Pulmonary artery endothelial cell (primary cell): ENCODE measurements around the gene RNF220. TPM values are rescaled to one million over a fixed set of nuclear protein-coding genes. Genes with fewer than 3 reads are reported as not detected.

Experiments
- DNase-seq: peaks from one replicate; pipeline ENCODE4 v3.0.0-alpha.2; 2011; ENCODE audit warnings: low read depth, low spot score
- total RNA-seq: library from RNA; depleted of rRNA; stranded (reverse); fragments of >200 nt; gene quantifications from 2 replicates; pipeline ENCODE4 v1.2.3, GENCODE V29; 2014

RNF220 gene
- total RNA-seq, 1 donor from 2014 or later, result 76.7 TPM

DNA sequence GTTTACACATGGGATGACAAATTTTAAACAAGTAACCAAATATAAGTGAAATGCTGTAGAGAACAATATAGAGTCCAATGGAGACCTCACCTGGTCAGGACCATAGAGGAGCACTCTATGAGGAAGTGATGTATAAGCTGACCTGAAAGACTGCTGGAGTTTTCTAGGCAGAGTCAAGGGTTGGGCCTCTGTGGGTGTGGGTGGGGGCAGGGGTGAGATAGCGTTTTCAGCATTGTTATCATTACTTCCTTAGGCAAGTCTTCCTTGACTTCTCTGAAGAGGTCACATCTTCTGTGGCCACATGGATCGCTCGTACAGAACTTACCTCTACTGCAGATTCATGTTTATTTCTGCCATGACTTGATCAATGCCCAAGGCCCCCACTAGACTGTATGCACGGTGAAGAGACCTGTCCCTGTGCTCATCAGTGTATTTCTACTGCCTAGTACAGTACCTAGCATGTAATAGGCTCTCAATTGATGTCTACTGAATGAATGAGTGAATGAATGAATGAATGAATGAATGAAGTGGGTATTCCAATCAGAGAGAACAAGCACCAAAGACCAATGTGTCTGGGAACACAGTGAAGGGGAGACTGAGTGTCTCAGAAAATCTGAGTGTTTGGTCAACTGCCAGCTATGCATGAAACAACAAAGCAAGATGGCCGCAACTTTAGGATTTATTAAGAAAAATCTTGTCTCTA is 116.5 kb downstream of the RNF220 start:
- DNase-seq, result no peak

DNA sequence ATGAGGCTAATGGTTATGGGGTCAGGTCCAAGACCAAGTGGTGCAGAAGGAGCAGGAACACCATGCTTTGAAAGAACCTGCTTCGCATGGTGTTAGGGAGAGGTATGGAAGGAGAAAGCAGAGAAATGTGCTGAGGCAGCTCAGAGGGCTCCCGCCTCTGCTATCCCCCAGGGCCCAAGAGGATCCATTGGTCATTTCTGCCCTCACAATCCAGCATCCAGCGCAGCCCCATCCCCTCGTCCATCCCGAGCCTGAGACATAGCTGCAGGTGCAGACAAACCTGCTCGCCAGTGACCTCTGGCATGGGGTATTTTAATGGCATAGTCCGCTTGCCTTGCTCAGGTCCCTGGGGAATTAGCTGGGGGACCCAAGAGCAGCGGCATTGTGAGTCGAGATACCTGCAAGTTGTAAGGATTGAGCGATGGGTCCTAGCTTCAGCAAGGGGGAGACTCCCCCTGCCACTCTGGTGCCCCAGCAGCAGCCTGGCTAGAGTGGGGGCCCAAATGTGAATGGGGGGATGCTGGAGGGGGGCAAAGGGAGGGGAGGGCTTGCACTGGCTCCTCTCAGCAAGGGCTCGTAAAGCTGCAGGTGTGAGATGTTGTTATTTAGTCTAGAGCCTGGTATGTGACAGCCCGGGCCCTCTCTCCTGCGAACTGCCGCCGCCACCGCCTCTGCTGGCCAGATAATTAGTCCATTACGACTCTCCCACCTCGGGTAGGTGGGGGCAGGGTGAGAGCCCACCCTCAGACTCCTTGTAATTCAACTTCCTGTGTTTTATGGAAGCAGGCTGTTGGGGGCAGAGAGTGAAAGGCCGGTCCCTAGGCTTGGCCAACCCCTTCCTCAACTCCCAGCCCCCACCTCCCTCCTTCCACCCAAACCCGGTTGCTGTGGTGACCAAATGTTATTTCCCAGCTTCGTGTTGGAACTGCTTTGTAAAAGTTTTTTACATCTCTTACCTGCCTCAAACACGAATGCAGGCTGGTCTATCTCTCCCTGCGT is 118.8 kb downstream of the RNF220 start:
- no peak for DNase-seq

DNA sequence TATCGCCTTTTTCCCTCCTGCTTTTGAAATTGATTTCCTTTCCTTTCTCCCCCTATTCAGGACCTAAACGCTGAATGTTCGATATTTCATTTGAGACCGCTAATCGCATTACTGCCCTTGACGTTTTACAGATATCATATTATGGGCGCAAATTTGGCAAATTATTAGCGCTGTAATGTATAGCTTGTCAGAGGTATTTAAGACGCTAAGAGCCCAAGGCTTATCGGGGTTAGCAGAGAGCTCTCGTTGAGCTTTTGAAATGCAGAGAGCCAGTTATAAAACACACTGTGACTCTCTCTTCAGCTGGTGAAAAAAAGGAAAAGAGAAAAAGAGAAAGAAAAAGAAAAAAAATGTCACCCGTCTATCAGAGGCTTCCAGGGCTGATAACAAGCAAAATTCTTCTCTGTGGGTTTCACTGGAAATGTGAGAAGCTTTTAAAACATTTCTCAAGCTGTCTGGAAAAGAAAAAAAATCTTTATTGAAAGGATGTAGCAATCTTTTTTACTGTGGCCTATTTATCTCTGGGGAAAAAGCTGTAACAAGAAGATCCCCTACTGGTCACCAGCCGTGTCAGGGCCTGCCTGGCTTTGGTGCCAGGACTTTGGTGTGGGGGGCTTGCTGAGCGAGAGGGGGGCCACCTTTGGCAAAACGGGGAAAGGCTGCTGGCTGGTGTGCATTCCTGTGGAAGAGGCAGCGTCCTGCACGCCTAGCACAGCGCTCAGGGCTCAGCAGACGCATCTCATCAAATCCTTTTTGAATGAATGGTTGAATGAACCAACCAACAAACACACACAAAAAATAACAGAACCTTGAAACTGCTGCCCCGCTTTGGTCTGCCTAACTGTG is 119.8 kb downstream of the RNF220 start:
- no peak for DNase-seq

DNA sequence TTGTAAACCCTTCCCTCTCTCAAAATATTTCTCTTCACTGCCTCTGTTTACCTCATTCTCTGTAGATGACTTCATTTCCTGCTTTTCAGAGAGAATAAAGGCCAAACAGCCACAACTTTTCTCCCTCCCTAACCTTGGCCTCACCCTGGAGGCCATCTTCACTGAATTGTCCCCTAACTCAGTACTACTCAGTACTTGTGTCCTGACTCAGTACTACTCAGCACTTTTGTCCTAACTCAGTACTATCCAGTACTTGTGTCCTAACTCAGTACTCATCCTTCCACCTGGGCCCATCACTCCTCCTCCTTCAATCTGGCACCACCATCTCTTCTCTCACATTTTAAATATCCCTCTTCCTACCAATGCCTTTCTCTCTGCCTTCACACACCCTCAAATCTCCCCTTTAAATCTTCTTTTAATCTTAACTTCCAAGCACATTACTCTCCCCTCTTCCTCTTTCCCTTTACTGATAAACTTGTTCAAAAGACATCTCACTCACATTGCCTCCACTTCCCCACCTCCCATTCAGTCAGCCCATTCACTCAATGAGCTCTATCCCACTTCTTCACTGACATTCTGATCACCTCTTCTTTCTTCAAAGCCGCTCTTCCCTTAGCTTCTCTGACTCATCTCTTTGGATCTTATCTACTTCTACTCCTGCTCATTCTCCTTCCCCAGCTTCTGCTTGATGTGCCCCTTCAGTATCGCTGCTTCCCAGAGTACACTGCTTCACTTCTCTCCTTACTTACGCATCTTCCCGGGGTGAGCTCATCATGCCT is 121.4 kb downstream of the RNF220 start:
- DNase-seq, result no peak

DNA sequence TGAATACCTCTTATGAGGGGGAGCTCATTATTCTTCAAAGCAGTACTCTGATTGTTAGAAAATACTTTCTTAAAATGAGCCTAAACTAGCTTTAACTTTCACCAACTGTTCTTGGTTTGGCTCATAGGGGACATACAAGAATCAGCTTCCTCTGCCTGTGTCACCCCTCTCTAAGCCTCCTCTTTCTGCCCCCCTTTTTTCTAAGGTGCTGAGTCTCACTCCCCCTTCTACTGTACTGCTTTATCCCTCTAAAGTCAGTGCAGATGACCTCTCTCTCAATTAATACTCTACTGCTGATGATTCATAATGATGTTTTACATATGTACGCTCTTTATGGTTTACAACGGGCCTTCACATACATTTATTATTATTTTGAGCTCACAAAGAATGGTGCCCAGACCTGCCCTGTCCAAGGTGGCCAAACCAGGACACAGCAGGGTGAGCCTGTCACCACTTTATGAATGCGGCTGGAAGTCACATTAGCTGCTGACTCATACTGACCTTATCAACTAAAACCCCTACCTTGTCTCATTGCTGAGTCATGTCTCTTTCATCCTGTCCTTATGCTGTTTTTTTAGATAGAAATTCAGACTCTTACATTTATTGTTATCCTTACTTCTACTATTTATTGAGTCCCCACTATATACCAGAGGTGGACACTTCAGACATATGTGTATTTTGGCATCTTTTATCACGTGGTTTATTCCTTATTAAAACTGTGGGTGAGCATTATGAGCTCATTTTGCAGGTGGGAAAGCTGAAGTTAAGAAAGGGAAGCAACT is 126.9 kb downstream of the RNF220 start:
- DNase-seq, result no peak

DNA sequence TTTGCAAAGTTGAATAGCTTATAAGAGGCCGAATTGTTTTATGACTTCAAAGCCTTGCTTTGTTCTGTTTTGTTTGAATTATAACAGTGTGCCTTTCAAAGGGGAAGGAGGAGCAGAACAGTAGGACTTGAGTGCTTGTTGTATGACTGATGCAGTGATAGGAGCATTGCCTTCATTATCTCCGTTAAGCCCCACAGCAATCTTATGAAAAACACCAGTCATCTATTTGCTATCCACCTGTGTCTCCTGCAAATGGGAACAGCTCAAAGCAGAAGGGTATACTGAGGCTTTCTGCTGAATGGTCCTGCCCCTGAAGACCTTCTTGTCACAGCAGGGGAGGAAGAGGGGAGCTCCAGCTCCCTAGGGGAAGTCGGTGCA is 127.5 kb downstream of the RNF220 start:
- DNase-seq, result no peak

DNA sequence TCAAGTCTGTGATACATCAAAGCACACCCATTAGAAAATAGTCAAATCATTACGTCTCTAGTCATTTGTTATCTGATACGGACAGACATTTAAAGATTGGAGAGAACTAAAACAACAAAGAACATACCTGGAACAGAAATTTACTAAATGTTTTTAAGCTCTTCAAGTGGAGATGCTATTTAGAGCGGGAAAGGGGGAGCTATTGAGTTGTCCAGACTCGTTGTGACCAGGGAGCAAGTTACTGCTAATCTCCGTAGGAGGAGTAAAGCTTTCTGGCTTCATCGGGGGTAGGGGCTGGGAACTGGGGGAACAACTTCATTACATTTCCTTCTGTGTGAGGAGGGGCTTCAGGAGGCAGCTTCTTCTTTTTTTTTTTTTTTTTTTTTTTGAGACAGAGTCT is 129.7 kb downstream of the RNF220 start:
- DNase-seq, result no peak

DNA sequence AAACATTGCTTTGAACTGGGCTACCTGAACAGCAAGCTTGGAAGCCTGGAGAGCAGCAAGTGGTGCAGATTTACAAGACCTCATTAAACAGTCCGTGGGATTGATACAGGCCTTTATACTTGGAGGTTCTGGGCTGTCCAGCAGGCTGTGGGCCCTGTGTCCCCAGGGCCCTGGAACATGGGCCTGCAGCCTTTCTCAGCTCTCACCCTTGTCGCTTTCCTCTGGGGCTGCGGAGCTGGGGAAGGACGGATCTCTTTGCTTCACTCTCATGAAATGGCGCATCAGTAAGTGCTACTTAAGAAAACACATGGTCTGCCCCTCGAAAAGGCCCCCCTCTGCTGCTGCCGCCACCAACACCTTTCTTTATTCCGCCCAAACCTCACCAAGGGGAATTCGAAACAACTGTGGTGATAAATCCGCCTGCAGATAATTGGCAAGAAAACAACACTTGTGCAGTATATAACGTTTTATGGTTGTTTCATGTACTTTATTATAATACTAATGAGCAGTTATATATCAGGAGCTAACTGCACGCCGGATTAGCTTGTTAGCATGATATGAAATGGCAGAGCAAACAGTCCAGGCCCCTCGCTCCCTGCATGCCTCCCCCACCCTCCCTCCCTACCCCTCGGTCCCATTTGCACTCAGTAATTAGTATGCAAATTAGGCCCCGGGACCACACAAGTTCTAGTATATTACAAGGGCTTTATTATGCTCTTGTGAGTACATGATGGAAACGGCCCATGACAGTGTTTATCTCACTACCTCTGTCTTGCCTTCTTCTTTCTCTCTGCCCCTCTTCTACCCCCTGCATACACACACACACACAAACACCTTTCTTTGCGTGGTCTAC is 131.5 kb downstream of the RNF220 start:
- no peak for DNase-seq

DNA sequence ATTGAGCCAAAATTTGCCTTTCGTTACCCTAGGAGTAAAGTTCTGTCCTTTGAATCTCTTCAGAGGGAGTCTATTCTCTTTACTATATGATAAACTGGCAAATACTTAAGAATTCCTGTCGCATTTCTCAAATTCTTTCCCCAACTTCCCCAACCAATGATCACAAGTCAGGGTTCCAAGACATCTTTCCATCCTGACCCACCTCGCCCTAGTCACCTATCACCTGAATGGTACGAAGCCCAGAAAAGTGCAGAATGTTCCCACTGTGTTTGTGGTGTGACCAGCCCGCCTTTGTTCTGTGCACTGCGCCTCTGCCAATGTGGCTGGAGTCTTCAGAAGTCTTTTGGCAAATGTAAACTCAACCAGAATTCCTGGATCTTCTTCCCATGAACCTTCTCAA is 132.5 kb downstream of the RNF220 start:
- DNase-seq, result no peak

DNA sequence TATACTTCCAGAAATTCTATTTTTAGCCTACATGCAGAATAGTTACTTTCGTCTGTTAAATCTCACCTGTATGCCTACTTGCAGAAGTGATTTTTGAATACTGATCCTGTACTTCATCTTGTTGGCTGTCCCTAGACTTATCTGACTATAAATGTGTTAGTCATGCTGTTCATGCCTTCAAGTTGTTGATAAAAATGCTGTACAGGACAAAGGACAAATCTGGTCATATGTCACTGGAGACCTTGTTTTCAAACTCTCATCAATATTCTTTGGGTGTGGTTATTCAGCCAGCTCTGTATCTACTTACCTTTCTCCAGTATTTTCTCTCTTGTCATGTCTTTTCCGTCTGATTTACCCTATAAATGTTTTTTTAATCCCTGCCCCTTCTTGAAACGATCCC is 132.9 kb downstream of the RNF220 start:
- no peak for DNase-seq

DNA sequence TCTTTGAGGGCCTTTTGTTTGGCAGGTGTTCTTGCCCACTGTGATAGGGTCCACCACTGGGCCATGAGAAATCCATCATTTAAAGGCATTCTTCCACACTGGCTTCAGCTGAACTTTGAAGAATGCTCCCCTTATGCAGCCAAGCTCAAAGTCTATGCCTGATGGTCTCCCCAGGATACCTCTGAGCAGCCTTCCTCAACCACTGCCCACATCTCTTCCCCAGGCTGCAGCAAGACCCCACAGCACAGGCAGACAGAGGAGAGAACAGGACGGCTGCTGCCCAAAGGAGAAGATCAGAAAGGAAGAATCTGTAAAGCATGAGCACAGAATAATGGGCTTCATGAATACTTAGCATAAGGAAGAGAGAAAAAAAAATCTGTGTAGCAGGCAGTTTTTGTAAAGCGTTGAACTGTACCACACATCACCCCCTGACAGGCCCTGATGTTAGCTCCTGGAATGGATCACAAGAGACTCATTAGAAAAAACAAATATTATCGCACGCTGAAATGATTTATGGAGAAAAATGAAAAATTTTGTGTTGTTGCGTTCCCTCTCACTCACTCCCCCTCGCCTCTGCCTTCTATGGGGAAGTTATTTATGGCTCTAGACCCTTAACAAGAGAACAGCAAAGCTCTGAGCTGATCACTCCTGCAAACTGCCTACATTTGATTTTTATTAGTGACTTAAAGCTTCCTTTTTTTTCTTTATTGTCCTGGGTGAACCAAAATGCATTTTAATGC is 135.1 kb downstream of the RNF220 start:
- DNase-seq, result no peak

DNA sequence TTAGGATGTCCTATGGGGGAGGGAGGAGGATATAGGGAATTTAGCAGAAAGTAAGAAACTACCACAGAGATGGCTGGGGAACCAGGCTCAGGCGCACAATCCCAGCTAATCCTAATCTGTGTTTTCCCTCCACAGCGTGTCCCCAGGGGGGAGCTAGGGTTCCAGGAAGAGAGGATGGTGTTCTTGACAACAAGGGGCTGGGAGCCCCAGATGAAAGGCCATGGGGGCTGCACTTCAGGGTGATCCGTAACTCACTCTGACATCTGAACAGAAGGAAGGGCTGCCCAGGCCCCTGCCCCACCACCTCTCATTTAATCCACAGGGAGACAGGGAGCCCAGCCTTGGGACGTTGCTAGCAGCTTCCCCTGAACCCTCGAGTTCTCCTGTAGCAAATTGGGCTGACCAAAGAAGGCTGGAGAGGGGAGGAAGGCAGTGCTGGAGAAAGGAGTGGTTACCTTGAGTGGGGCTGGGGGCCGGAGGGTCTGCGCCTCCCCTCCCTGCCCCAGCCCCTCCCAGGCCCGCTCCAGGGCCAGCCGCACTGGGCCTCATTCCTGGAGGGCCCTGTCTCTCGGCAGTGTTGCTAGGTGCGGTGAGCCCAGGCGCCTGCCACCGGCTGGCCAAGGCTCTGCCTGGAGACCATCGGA is 137.5 kb downstream of the RNF220 start:
- DNase-seq, result no peak

DNA sequence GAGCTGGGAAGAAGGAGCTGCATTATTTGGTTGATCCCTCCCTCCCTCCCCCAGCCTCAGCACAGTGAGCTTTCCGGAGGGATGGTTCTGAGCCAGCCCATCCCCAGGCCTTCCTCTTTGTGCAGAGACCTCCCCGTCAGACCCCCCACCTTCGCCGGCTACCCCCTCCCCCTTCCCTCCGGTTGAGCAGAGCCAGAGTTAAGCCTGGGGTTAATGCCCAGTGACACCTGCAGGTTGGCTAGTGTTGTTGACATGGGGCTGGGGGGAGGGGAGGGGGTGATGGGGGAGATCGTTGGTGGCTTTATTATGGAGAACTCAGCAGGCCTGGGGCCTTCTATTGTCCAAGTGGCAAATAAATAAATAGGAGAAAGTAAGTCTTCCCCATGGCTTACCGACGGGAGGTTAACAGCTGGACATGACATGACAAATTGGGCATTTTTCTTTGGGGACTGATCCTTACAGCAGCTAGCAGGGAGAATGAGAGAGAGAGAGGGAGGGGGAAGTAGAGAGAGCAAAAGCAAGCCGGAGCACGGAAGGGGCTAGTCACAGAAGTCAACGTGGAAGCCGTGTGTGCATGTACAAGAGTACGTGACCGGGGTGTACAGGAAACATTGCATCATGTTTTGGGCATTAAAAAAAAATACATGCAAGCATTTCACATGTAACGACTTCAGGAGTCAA is 138.1 kb downstream of the RNF220 start:
- no peak for DNase-seq

DNA sequence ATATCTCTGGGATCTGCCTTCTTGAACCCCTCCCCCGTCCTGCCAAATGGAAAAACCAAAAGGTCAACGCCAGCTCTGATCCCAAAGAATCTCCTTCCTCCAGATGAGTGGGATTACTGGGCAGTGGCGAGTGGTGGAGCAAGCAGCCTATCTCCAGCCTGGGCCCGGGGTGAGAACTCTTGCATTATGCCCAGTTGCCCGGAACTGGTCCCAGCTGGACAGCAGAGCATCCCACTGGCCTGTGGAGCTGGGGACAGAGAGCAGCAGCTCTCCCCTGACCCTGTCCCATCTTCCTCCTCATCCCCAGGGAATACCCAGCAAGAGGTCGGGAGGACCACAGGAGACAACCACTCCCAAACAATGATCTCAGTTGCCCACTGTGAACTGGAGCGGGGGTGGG is 138.7 kb downstream of the RNF220 start:
- no peak for DNase-seq

DNA sequence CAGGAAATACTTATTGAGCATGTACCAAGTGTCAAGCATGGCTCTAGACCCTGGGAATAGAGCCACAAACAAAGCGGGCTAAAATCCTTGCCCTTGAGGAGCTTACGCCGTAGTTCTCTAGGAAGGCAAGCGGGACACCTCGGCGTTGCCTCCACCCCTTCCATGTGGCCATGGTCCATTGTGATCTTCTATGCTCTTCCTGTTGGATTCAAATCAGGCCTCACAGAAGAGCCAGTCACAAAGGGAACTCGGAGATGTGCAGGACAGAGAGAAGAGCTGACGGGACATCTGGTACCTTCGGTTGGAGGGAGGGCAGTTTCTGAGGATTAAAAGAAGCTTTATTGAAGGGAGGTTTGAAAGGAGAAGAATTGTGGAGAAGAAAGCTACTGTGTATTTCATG is 139.9 kb downstream of the RNF220 start:
- DNase-seq, result no peak

DNA sequence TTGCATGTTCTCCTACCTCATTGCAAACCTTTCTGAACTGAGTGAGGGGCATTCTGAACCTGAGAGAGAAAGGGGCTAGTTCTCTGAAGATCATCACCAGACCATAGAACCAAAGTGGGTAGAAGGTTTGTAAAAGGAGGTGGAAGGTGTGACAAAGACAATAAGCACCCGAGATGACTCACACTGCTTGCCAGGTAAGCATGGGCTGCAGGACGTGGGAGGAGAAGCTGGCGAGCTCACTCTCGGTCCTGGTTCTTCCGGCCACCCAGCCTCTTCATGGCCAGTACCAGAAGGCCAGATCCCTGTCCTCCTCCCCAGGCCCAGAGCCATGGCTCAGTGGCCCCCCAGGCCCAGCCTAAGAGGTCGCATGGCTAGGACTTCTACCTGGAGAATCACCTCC is 140.9 kb downstream of the RNF220 start:
- DNase-seq, result no peak

DNA sequence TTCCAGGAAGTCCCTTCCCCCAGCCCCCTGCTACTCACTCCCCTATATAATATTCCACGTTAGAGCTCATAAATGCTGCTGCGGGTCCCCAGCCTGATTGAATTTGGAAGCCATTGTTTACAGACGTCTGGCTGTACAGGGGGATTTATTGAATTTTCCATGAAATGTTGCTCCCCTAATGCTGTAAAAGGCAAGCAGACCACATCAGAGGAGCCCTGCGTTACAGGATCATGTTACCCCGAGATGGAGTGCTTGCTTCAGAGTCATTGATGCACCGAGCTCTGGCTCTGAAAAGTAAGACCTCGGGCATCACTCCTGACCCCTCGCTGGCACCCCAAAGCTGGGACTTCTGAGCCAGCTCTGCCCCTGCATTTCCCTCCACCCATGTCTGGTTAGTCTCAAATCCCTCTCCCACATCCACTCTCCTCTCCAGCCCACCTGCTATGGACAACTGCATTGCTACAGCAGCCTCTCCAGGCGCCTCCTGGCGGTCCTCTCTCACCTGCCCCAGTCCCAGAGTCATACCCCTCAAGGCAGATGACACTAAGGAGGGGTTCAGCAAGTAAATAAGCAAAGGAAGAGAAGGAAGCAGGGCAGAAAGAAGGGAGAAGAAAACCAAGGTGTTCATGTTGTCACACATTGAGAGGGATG is 141.5 kb downstream of the RNF220 start:
- DNase-seq, result no peak
